K562 (cell line): ENCODE measurements around the gene SMARCA4. TPM values are rescaled to one million over a fixed set of nuclear protein-coding genes. Genes with fewer than 3 reads are reported as not detected.

Experiments
- CBFB ChIP-seq: sonication (generic); formaldehyde crosslinking; IDR thresholded peaks from 2 replicates; pipeline ENCODE4 v1.4.0; 2020; ENCODE audit warnings: mild to moderate bottlenecking, missing genetic modification reagents
- CREB3 ChIP-seq: fragments of 450-650 bp; conservative IDR thresholded peaks from 2 replicates; pipeline ENCODE4 v1.6.1; 2016; ENCODE audit warnings: missing genetic modification characterization, low read depth, mild to moderate bottlenecking, missing compliant biosample characterization, moderate library complexity
- CREM ChIP-seq: IDR thresholded peaks from 2 replicates; pipeline ENCODE4 v1.6.1; 2014; ENCODE audit warnings: antibody characterized with exemption, low read depth
- GATAD2B ChIP-seq: fragments of 450-650 bp; IDR thresholded peaks from 2 replicates; pipeline ENCODE4 v1.6.1; 2017; ENCODE audit warnings: mild to moderate bottlenecking, borderline replicate concordance
- KLF1 ChIP-seq: fragments of 450-650 bp; IDR thresholded peaks from 2 replicates; pipeline ENCODE4 v1.6.1; 2016; ENCODE audit warnings: missing genetic modification characterization, missing compliant biosample characterization
- MEIS2 ChIP-seq: fragments of 450-650 bp; IDR thresholded peaks from 2 replicates; pipeline ENCODE4 v1.6.1; 2014; ENCODE audit warnings: mild to moderate bottlenecking; ENCODE audit not compliant: partially characterized antibody
- NCOA1 ChIP-seq: fragments of 450-650 bp; IDR thresholded peaks from 2 replicates; pipeline ENCODE4 v1.6.1; 2016; ENCODE audit warnings: low read depth
- NKRF ChIP-seq: fragments of 450-650 bp; IDR thresholded peaks from 2 replicates; pipeline ENCODE4 v1.6.1; 2016; ENCODE audit warnings: borderline replicate concordance
- RREB1 ChIP-seq: fragments of 250-450 bp; sonication (Bioruptor Pico); IDR thresholded peaks from 2 replicates; pipeline ENCODE4 v1.4.0; 2020
- USF1 ChIP-seq: sonication (generic); formaldehyde crosslinking; IDR thresholded peaks from 2 replicates; pipeline ENCODE4 v1.9.0; 2022; ENCODE audit warnings: mild to moderate bottlenecking, missing genetic modification reagents
- WHSC1 ChIP-seq: IDR thresholded peaks from one replicate; pipeline ENCODE4 v1.6.1; 2012; ENCODE audit warnings: low read length, control low read depth, inconsistent platforms
- ZNF511 ChIP-seq: sonication (generic); formaldehyde crosslinking; IDR thresholded peaks from 2 replicates; pipeline ENCODE4 v1.8.0; 2022; ENCODE audit warnings: mild to moderate bottlenecking, missing genetic modification reagents
- ZNF518B ChIP-seq: fragments of 250-450 bp; sonication (Bioruptor Pico); IDR thresholded peaks from 2 replicates; pipeline ENCODE4 v1.5.0; 2021; ENCODE audit warnings: mild to moderate bottlenecking, moderate library complexity
- polyA plus RNA-seq, 8 experiments: library from polyadenylated mRNA; depleted of rRNA in 4 of 8; stranded (reverse) in 5 of 8; unstranded in 3 of 8; fragments of >200 nt; fragmentation: Nextera tagmentation in 2 of 8; fragmentation: Illumina TruSeq in 1 of 8; extraction: Ambion mirVana in 2 of 8; extraction: Trizol in 1 of 8; gene quantifications; 2 replicates each; pipeline versions ENCODE4 v1.2.1 to v1.2.3, GENCODE V29; 2011 to 2014; ENCODE audit warnings: inconsistent platforms in 1 of 8, missing spikeins in 1 of 8
- total RNA-seq, 7 experiments: library from RNA; depleted of rRNA in 6 of 7; stranded (reverse); fragments of >200 nt in 6 of 7; fragmentation: Illumina TruSeq in 2 of 7; extraction: Trizol in 2 of 7; gene quantifications; 2 replicates each; pipeline versions ENCODE4 v1.2.1 to v1.2.3, GENCODE V29; 2011 to 2021; ENCODE audit warnings: low replicate concordance in 1 of 7

The SMARCA4 gene
- total and polyA plus RNA-seq, 9 of the 15 experiments (the other 6 are each of a cell fraction or from before 2014, with no cell fraction given), result 19.3 to 207 (median 52.1) TPM

GRCh38 chr19:11089254-11090013, 128.6 kb downstream of the SMARCA4 start, which contains the start of gene LDLR (continued):
- TF ChIP-seq NKRF (0 out of 2 replicates have a peak, but pooled peaks have one; percentile 22), KLF1 (no peak), USF1 (CRISPR knock-in tag) (no peak), ZNF518B (CRISPR knock-in tag) (no peak), CREB3 (tag) (no peak), CBFB (CRISPR knock-in tag) (no peak), GATAD2B (peak; percentile 78; the same call in 1 of the 2 replicates), WHSC1 (no peak), NCOA1 (no peak; the same call in none of the 2 replicates), ZNF511 (CRISPR knock-in tag) (peak; percentile 39; the same call in 1 of the 2 replicates), CREM (peak; percentile 93), RREB1 (CRISPR knock-in tag) (no peak), MEIS2 (peak; percentile 80)
